Stimulated activated CD8-positive, alpha-beta memory T cell treated with anti-CD3 and anti-CD28 coated beads, Interleukin-2, amount 100 ng/mL, for 1 hour (primary cell): ENCODE results near the gene ZNF544.
A peak's percentile ranks its signal among the peaks of the same experiment; 100 is the strongest.
"Not testable (repeated sequence)": the region's sequence is repeated elsewhere in the genome, so short reads cannot be mapped to it uniquely, and the experiment has no call there.

Experiments used
- DNase-seq, 2 donors: peaks; one replicate each; pipeline ENCODE4 v3.0.0-alpha.2; 2020; ENCODE audit warnings: low read depth in 2 of 2

ZNF544 gene

GRCh38 chr19:58305065-58305931, 76.6 kb downstream of the ZNF544 start, which contains the start of gene ERVK3-1:
Gene ERVK3-1 (plus strand): TSS chr19:58305377. CDS start chr19:58312169, 6,792 bp downstream.
- peak; percentile 87 to 88 for DNase-seq

- no peak for DNase-seq
Measured at GRCh38 chr19:58305932-58306323, 77.2 kb downstream of the ZNF544 start.

GRCh38 chr19:58307736-58308135, 79.0 kb downstream of the ZNF544 start:
- no peak for DNase-seq

- not testable (repeated sequence) for DNase-seq
Measured at GRCh38 chr19:58310685-58311084, 82.0 kb downstream of the ZNF544 start.

- DNase-seq, result no peak
Measured at GRCh38 chr19:58311345-58311865, 82.7 kb downstream of the ZNF544 start.
